NB4 (cell line): ENCODE results near the gene DOCK6.

ENCODE experiments used
- MYC ChIP-seq: IDR thresholded peaks from 2 replicates; pipeline ENCODE4 v1.6.1; 2011; ENCODE audit warnings: low read depth, low read length
- POLR2A ChIP-seq: IDR thresholded peaks from 2 replicates; pipeline ENCODE4 v1.6.1; 2011; ENCODE audit warnings: mild to moderate bottlenecking; ENCODE audit not compliant: insufficient read length; ENCODE audit errors: extremely low read depth
- TF ChIP-seq, protein P1 (sequence below): IDR thresholded peaks from 2 replicates; pipeline ENCODE4 v1.6.1; 2011; ENCODE audit warnings: low read depth, low read length
- TF ChIP-seq, protein P2 (sequence below): IDR thresholded peaks from one replicate; pipeline ENCODE4 v1.5.1; 2012; ENCODE audit warnings: low read depth, low read length

DNA sequence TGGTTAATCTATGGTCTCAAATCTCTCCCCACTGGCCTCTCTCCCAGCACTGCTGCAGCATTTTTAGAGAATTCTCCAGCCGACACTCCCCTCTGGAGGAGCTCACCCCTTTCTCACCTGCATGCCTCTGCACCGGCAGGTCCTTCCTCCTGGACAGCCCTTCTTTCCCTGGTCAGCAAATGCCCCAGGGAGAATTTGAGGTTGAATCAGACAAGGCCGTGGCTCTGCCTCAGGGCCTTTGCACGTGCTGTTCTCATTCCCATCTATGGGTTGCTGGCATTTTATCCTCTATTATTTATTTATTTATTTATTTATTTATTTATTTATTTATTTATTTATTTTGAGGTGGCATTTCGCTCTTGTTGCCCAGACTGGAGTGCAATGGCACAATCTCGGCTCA, 1.4 kb upstream of the DOCK6 start:
- TF ChIP-seq, protein P1, sequence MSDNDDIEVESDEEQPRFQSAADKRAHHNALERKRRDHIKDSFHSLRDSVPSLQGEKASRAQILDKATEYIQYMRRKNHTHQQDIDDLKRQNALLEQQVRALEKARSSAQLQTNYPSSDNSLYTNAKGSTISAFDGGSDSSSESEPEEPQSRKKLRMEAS: no peak
- TF ChIP-seq, protein P2, sequence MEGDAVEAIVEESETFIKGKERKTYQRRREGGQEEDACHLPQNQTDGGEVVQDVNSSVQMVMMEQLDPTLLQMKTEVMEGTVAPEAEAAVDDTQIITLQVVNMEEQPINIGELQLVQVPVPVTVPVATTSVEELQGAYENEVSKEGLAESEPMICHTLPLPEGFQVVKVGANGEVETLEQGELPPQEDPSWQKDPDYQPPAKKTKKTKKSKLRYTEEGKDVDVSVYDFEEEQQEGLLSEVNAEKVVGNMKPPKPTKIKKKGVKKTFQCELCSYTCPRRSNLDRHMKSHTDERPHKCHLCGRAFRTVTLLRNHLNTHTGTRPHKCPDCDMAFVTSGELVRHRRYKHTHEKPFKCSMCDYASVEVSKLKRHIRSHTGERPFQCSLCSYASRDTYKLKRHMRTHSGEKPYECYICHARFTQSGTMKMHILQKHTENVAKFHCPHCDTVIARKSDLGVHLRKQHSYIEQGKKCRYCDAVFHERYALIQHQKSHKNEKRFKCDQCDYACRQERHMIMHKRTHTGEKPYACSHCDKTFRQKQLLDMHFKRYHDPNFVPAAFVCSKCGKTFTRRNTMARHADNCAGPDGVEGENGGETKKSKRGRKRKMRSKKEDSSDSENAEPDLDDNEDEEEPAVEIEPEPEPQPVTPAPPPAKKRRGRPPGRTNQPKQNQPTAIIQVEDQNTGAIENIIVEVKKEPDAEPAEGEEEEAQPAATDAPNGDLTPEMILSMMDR: no peak
- TF ChIP-seq POLR2A (no peak), MYC (no peak)
